ENCODE data around the gene SRC. TPM values are rescaled to one million over a fixed set of nuclear protein-coding genes. Genes with fewer than 3 reads are reported as not detected.
A peak's percentile ranks its signal among the peaks of the same experiment; 100 is the strongest.

Gene SRC
- total and polyA plus RNA-seq, 2 experiments from 2014 or later, result 8.0 to 25.9 TPM

- TF ChIP-seq ZNF462 (CRISPR knock-in tag; IDR thresholded peaks at IDR 0.05), result no peak
These were observed 48.8 kb downstream of the SRC start (continued) for GRCh38 chr20:37394543-37395409.

- Mint-ChIP-seq H3K27me3 (ENCODE audit: insufficient read depth, low read depth, poor library complexity) (peaks cover 5% of the 10 kb centered on the region), H3K27ac (no peak overlapping the region), H3K4me1 (peaks cover 31% of the 10 kb centered on the region), H3K36me3 (ENCODE audit: low read depth) (peaks cover 11% of the 10 kb centered on the region; the same call in 1 of the 3 replicates), H3K9me3 (no peaks in the 10 kb centered on the region), H3K4me3 (no peak overlapping the region)
- ATAC-seq (no peak), DNase-seq (ENCODE audit: low spot score) (no peak)
- no peaks in the 10 kb centered on the region for H3K36me3 ChIP-seq (ENCODE audit: insufficient read depth)
- peaks cover 21% of the 10 kb centered on the region for H3K4me1 ChIP-seq (ENCODE audit: insufficient read depth)
- H2AFZ ChIP-seq, result no peak overlapping the region
- no peak for TF ChIP-seq NANOG (IDR thresholded peaks at IDR 0.05; ENCODE audit: borderline replicate concordance)
- TF ChIP-seq ZNF462 (CRISPR knock-in tag; IDR thresholded peaks at IDR 0.05), result no peak
- no peak for TF ChIP-seq CTCF (conservative IDR thresholded peaks at IDR 0.05; ENCODE audit: low read depth in 2 of 2)
- TF ChIP-seq CREB1 (CRISPR knock-in tag; IDR thresholded peaks at IDR 0.05; ENCODE audit: low read depth), result no peak
- no peak for TF ChIP-seq EZH2 (IDR thresholded peaks at IDR 0.05; ENCODE audit: low read depth, unreplicated experiment)
- H3K9me2 ChIP-seq (ENCODE audit: insufficient read depth), result no peaks in the 10 kb centered on the region
- peak overlapping the region; percentile 88 for H3K27ac ChIP-seq (ENCODE audit: low read depth)
- H3K4me2 ChIP-seq, result no peak overlapping the region
- no peaks in the 10 kb centered on the region for H3K27me3 ChIP-seq (ENCODE audit: insufficient read depth)
- H4K20me1 ChIP-seq (replicated peaks; ENCODE audit: insufficient read depth), result no peaks in the 10 kb centered on the region
- no peaks in the 10 kb centered on the region for H3K79me2 ChIP-seq (replicated peaks; ENCODE audit: insufficient read depth)
- H3K4me3 ChIP-seq, result no peak overlapping the region
- 0 out of 2 replicates have a peak, but pooled peaks cover 3% of the 10 kb centered on the region for H3F3A ChIP-seq (replicated peaks; ENCODE audit: low read depth)
These were observed 49.5 kb downstream of the SRC start for GRCh38 chr20:37395410-37395797.
